GM12892 (cell line): ENCODE measurements around the gene LEMD3.

Experiments
- POLR2A ChIP-seq: IDR thresholded peaks from 2 replicates; pipeline ENCODE4 v1.6.1; 2011; ENCODE audit warnings: low read depth, low read length, control low read depth
- POLR2AphosphoS5 ChIP-seq: IDR thresholded peaks from 2 replicates; pipeline ENCODE4 v1.6.1; 2011; ENCODE audit warnings: low read depth, low read length, control low read depth

DNA sequence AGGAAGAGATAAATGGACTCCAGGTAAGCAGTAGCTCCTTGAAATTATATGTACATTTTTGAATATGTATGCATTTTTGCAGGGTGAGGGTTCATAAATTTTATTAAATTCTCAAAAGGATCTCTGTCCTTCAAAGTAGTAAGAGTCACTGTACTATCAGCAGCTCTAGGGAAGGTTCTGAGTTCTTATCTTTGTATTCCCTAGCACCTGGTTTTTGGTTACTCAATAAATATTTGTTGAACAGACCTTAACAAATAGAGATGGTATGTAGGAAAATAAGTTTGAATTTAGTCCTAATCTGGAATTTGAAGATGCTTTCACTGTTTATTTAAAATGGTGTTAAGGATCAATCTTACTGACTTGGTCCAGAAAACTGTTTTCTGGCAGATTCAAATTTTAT, 18.3 kb downstream of the LEMD3 start:
- no peak for TF ChIP-seq POLR2A
- no peak for TF ChIP-seq POLR2AphosphoS5
